Thyroid gland (tissue), 4 donors: ENCODE results near the gene SLC44A1. TPM values are rescaled to one million over a fixed set of nuclear protein-coding genes. Genes with fewer than 3 reads are reported as not detected.

ENCODE experiments used
- DNase-seq, 2 donors: peaks; one replicate each; pipeline ENCODE4 v3.0.0-alpha.2; 2019
- H3K27ac ChIP-seq, 3 donors: fragments of 200-600 bp; sonication (generic); 1 replicate in 2 of 3; 2 replicates in 1 of 3; pipeline ENCODE4 v1.5.1; 2016 to 2019; ENCODE audit warnings: mild to moderate bottlenecking in 1 of 3, moderate library complexity in 1 of 3
- H3K27me3 ChIP-seq: fragments of 200-600 bp; sonication (generic); one replicate; pipeline ENCODE4 v1.5.1; 2019
- H3K36me3 ChIP-seq, 2 donors: fragments of 200-600 bp; sonication (generic); one replicate each; pipeline ENCODE4 v1.5.1; 2016 to 2019
- H3K4me1 ChIP-seq, 2 donors: fragments of 200-600 bp; sonication (generic); one replicate each; pipeline ENCODE4 v1.5.1; 2017 to 2019
- H3K4me3 ChIP-seq, 3 donors: fragments of 200-600 bp; sonication (generic); replicated peaks in 1 of 3; 1 replicate in 2 of 3; 2 replicates in 1 of 3; pipeline ENCODE4 v1.5.1; 2016; ENCODE audit warnings: mild to moderate bottlenecking in 1 of 3
- H3K9me3 ChIP-seq: fragments of 200-600 bp; sonication (generic); one replicate; pipeline ENCODE4 v1.5.1; 2017
- POLR2A ChIP-seq, 2 donors: fragments of 450-650 bp; IDR thresholded peaks; one replicate each; pipeline ENCODE4 v1.6.1; 2017; ENCODE audit warnings: antibody characterized with exemption in 2 of 2, mild to moderate bottlenecking in 2 of 2, moderate library complexity in 1 of 2
- WGBS, 2 donors: methylation state at CpG; one replicate each; pipeline ENCODE4 v1.1.5; 2017; 5-methylcytosine and 5-hydroxymethylcytosine counted together
- intact Hi-C: fragments of 100-400 bp; cut with DNase I; formaldehyde crosslinking; loops from one replicate; pipeline ENCODE4 v1.15.1; 2023
- total RNA-seq, 4 donors: library from RNA; depleted of rRNA; stranded (reverse); fragments of >200 nt; gene quantifications; one replicate each; pipeline ENCODE4 v1.2.3, GENCODE V29; 2016
- TF ChIP-seq, protein P1 (sequence below), 6 experiments: fragments of 200-600 bp in 3 of 6; fragments of 450-650 bp in 3 of 6; sonication (generic) in 3 of 6; IDR thresholded peaks; one replicate each; pipeline ENCODE4 v1.5.1; 2016 to 2019; ENCODE audit warnings: antibody characterized with exemption in 6 of 6, mild to moderate bottlenecking in 2 of 6, inconsistent platforms in 1 of 6, moderate library complexity in 1 of 6

Gene SLC44A1
- total RNA-seq, 4 donors from 2014 or later, result 102 to 144 (median 132) TPM

DNA sequence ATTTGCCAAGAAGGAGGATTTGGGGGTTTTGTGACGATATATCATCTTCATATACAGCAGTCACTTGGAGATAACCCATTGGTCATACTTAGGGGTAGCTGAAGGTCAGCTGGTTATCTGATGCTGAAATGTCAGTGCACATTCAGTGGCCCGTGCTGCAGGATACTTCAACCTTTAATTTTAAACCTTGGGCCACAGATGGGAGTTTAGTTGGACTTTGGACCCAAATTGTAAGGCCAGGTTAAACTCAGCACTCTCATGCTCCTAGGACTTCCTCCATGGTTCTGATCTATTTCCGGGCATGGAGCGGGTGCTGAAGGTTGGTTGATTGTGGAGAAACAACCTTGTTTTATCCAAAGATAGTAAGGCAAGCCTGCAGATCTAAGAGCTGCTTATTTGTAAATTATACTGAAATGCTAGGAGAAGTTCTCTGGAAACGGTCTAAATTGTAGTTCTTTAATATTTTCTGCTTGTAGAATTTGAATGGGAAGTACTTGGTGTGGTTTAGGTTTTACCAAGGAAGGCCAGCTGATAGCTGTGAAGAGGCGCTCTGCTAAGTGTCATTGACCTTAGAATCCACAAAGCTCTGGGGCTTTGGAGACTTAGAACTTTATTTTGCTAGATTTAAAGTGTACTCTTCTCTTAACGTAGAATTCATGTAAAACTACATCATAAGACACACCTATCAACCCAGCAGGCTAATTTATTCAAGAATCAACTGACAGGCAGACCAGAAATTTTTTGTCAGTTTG, 38.6 kb downstream of the SLC44A1 start:
- no peak for DNase-seq
- H3K4me1 ChIP-seq, result peaks cover 12 to 15% of the 10 kb centered on the region in 2 donors
- TF ChIP-seq, protein P1, sequence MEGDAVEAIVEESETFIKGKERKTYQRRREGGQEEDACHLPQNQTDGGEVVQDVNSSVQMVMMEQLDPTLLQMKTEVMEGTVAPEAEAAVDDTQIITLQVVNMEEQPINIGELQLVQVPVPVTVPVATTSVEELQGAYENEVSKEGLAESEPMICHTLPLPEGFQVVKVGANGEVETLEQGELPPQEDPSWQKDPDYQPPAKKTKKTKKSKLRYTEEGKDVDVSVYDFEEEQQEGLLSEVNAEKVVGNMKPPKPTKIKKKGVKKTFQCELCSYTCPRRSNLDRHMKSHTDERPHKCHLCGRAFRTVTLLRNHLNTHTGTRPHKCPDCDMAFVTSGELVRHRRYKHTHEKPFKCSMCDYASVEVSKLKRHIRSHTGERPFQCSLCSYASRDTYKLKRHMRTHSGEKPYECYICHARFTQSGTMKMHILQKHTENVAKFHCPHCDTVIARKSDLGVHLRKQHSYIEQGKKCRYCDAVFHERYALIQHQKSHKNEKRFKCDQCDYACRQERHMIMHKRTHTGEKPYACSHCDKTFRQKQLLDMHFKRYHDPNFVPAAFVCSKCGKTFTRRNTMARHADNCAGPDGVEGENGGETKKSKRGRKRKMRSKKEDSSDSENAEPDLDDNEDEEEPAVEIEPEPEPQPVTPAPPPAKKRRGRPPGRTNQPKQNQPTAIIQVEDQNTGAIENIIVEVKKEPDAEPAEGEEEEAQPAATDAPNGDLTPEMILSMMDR (IDR thresholded peaks at IDR 0.05), result no peak
- TF ChIP-seq POLR2A (IDR thresholded peaks at IDR 0.05), result no peak
- intact Hi-C loops, result no loop called here
- no peaks in the 10 kb centered on the region for H3K27me3 ChIP-seq
- H3K4me3 ChIP-seq, result no peak overlapping the region
- WGBS, 2 donors, result 77 to 82% methylated on average over 6 to 7 of the region's 7 CpGs
- H3K9me3 ChIP-seq, result no peaks in the 10 kb centered on the region
- H3K36me3 ChIP-seq, result no peaks in the 10 kb centered on the region
- H3K27ac ChIP-seq, result no peak overlapping the region

- no peaks in the 10 kb centered on the region for H3K27me3 ChIP-seq
- TF ChIP-seq, protein P1 (IDR thresholded peaks at IDR 0.05), result no peak
- no peak for TF ChIP-seq POLR2A (IDR thresholded peaks at IDR 0.05)
These were observed 39.3 kb downstream of the SLC44A1 start for GRCh38 chr9:105283795-105284194.

DNA sequence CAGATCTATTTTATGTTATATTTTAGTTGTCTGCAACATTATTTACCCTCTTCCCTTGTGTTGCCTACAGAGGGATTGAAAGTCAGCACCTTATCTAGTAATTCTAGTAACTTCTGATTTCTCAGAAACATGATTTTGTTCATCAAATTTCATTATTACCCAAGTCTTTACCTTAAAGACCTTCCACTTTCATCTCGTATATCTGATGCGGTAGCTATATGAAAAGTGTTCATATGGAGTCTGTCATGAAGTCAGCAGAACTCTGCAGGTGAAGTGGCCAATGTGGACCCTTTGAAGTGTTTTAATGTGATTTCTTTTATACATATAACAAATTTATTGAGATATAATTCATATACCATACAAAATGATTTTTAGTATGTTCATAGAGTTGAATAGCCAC, 40.0 kb downstream of the SLC44A1 start:
- H3K27me3 ChIP-seq, result no peaks in the 10 kb centered on the region
- no peak overlapping the region for H3K4me3 ChIP-seq
- peaks cover 8 to 11% of the 10 kb centered on the region in 2 donors for H3K4me1 ChIP-seq
- no peaks in the 10 kb centered on the region for H3K36me3 ChIP-seq
- no peak overlapping the region for H3K27ac ChIP-seq
- intact Hi-C loops, result no loop called here
- 71 to 98% methylated on average over 2 of the region's 2 CpGs for WGBS, 2 donors
- TF ChIP-seq, protein P1 (IDR thresholded peaks at IDR 0.05), result no peak
- TF ChIP-seq POLR2A (IDR thresholded peaks at IDR 0.05), result no peak
- H3K9me3 ChIP-seq, result no peaks in the 10 kb centered on the region
- no peak for DNase-seq

More at GRCh38 chr9:105283795-105284194, 39.3 kb downstream of the SLC44A1 start:
- no peaks in the 10 kb centered on the region for H3K36me3 ChIP-seq
- H3K27ac ChIP-seq, result no peak overlapping the region
- no peak for DNase-seq
- no peak overlapping the region for H3K4me3 ChIP-seq
- 69 to 74% methylated on average over 1 of the region's 1 CpG for WGBS, 2 donors
- peaks cover 10 to 11% of the 10 kb centered on the region in 2 donors for H3K4me1 ChIP-seq
- H3K9me3 ChIP-seq, result no peaks in the 10 kb centered on the region
- intact Hi-C loops, result no loop called here

DNA sequence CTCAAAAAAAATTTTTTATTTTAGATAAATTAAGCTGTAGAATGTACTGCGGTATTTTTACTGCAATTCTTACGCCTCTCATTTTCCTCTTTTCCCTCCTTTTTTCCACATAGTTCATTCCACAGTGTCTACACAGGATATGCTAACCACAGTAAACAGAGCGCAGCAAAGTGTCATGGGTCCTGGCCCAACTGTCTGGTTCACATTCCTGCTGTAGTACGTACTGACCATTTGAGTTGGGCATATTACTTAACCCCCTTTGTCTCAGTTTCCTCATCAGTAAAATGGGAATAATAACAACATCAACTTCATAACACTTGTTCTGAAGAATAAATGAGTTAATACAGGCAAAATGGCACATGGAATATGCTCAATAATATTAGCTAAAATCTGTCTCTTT, 41.6 kb downstream of the SLC44A1 start:
- TF ChIP-seq, protein P1 (IDR thresholded peaks at IDR 0.05), result no peak
- TF ChIP-seq POLR2A (IDR thresholded peaks at IDR 0.05), result no peak
- H3K9me3 ChIP-seq, result no peaks in the 10 kb centered on the region
- intact Hi-C loops, result no loop called here
- no peaks in the 10 kb centered on the region for H3K27me3 ChIP-seq
- H3K4me1 ChIP-seq, result peaks cover 8 to 19% of the 10 kb centered on the region in 2 donors
- 91% methylated on average over 4 of the region's 4 CpGs for WGBS, 2 donors
- no peak overlapping the region for H3K27ac ChIP-seq
- H3K4me3 ChIP-seq, result no peak overlapping the region
- H3K36me3 ChIP-seq, result no peaks in the 10 kb centered on the region
- no peak for DNase-seq

DNA sequence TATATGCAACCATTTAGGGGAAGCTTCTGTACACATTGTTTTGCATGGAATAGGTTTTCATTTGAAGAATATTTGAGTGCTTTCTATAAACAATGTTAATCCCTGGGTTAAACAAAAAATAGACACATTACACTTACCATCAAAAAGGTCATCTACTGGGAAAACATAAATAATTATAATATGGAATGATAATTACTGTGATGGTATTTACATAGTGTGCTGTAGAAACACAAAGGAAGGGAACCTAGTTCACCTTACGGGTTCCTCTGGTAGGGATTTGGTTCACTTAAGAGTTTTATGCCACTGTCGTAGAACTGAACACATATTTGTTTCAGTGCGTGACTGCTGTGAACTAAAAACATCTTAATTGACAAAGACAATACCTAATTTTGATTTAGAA, 44.9 kb downstream of the SLC44A1 start:
- no peak overlapping the region for H3K27ac ChIP-seq
- TF ChIP-seq, protein P1 (IDR thresholded peaks at IDR 0.05), result no peak
- TF ChIP-seq POLR2A (IDR thresholded peaks at IDR 0.05), result no peak
- intact Hi-C loops, result no loop called here
- no peaks in the 10 kb centered on the region for H3K36me3 ChIP-seq
- H3K4me3 ChIP-seq, result no peak overlapping the region
- H3K4me1 ChIP-seq, result peaks cover 0 to 31% of the 10 kb centered on the region in 2 donors
- H3K27me3 ChIP-seq, result no peaks in the 10 kb centered on the region
- DNase-seq, result no peak
- 96 to 99% methylated on average over 3 of the region's 3 CpGs for WGBS, 2 donors
- no peaks in the 10 kb centered on the region for H3K9me3 ChIP-seq
